ENCODE measurements around the gene ZNF763.
"Not testable (repeated sequence)": the region's sequence is repeated elsewhere in the genome, so short reads cannot be mapped to it uniquely, and the experiment has no call there.

The ZNF763 gene

DNA sequence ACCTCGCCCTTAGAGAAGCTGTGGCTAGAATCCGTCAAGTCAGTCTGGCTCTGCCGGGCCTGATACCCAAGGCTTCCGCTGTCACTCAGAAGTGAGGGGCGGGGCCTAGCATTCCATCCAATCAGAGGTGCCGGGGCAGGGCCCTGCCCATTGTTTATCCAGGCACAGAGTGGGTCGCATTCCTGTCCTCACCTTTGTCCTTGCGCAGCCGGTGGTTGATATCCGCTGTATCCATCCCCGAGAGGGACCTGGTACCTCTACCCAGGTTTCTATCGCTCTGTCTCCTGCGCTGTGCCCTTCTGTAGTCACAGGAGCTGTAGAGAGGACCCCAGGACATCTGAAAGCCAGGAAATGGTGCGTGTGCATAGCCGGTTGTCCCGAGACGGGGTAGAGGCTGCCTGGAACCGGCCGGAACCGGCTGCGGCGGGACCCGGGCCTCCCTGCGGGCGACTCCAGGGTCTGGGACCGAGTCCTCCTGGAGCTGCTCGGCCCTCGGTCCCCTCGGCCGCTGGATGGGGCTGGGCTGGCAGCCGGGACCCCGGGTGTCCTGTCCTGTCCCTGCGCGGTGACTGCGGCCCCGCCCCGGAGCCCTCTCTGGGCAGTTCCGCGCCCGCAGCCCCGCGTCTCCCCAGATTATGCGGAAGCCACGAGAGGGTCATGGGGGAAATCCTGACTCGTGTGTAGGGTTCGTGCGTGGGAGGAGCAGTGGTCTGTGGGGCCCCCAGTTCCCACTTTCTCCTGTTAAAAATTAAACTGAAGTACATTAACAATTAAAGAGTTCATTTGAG lies at the start of gene ZNF763:
TSS of gene ZNF763 (plus strand) at position 183 of the 788 bp plus-strand sequence. CDS start at position 352, 169 bp downstream.
- peak; percentile 66 for DNase-seq

GRCh38 chr19:11921852-11922495 lies 42.9 kb upstream of the ZNF763 start:
- DNase-seq: no peak

GRCh38 chr19:11924886-11925650 lies 39.8 kb upstream of the ZNF763 start, which contains the start of gene ZNF700:
ZNF700 (plus strand) TSS chr19:11925107; CDS start chr19:11925211, 104 bp downstream.
- DNase-seq: peak; percentile 95

- not testable (repeated sequence) for DNase-seq
Measured at GRCh38 chr19:11925651-11926187, 39.1 kb upstream of the ZNF763 start.

DNA sequence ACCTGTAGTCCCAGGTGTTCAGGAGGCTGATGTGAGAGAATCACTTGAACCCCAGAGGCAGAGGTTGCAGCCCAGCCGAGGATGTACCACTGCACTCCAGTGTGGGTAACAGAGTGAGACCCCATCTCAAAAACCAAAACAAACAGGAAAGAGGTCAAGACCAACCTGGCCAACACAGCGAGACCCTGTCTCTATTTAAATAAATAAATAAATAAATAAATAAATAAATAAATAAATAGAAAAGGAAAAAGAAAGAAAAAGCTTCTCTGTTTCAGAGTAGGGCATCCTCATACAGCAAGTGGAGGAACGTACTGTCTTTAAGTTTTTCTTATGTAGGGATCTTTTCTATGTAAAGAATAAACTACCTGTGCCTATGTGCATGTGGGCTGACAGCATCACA lies 37.6 kb upstream of the ZNF763 start:
- DNase-seq: no peak

DNA sequence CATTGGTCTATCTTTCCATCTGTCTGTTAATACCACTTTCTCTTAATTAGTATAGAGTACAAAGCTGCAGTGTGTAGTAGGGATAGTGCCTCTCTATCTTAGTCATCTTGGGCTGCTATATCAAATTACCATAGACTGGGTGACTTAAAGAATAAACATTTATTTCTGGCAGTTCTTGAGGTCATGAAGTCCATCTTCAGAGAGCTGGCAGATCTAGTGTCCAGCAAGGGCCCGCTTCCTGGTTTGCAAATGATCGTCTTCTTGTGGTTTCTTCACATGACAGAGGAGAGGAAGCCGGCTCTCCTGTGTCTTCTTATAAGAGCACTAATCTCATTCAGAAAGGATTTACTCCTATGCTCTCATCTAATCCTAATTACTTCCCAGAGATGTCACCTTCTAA lies 33.8 kb upstream of the ZNF763 start:
- no peak for DNase-seq

GRCh38 chr19:11931513-11931912 lies 33.3 kb upstream of the ZNF763 start:
- DNase-seq: no peak

- not testable (repeated sequence) for DNase-seq
Measured at GRCh38 chr19:11935829-11936228, 29.0 kb upstream of the ZNF763 start.

- DNase-seq: not testable (repeated sequence)
Measured at GRCh38 chr19:11938383-11938782, 26.5 kb upstream of the ZNF763 start.

GRCh38 chr19:11941361-11941887 lies 23.4 kb upstream of the ZNF763 start:
- DNase-seq: not testable (repeated sequence)

- no peak for DNase-seq
Measured at GRCh38 chr19:11942008-11942842, 22.6 kb upstream of the ZNF763 start.

DNA sequence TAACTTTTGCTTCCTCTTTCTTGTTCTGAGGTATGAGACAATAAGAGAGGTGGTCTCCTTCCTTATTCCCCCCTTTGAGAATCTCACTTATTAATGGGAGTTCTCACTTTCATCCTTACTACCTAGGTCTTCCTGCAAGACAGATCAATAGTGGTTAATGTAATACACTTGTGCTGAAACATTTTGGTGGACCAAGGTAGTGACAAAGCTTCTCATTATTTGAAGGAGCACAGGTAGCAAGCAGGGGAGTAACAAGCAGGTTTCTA lies 22.1 kb upstream of the ZNF763 start:
- DNase-seq: no peak

- DNase-seq: no peak
Measured at GRCh38 chr19:11944656-11945055, 20.2 kb upstream of the ZNF763 start.

GRCh38 chr19:11948646-11949045 lies 16.2 kb upstream of the ZNF763 start:
- DNase-seq: no peak

DNA sequence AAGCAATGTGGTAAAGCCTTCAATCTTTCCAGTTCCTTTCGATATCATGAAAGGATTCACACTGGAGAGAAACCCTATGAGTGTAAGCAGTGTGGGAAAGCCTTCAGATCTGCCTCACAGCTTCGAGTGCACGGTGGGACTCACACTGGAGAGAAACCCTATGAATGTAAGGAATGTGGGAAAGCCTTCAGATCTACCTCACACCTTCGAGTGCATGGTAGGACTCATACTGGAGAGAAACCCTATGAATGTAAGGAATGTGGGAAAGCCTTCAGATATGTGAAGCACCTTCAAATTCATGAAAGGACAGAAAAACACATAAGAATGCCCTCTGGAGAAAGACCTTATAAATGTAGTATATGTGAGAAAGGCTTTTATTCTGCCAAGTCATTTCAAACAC lies 15.6 kb upstream of the ZNF763 start:
- no peak for DNase-seq

- DNase-seq: not testable (repeated sequence)
Measured at GRCh38 chr19:11949614-11950080, 15.2 kb upstream of the ZNF763 start.

DNA sequence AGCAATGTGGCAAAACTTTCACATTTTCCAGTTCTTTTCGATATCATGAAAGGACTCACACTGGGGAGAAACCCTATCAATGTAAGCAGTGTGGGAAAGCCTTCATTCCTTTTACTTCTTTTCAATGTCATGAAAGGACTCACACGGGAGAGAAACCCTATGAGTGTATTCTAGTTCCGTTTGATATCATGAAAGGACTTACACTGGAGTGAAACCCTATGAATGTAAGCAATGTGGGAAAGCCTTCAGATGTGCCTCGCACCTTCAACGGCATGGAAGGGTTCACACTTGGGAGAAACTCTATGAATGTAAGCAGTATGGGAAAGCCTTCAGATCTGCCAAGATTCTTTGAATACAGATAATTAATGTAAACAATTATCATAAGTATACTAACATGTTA lies 14.5 kb upstream of the ZNF763 start:
- no peak for DNase-seq

DNA sequence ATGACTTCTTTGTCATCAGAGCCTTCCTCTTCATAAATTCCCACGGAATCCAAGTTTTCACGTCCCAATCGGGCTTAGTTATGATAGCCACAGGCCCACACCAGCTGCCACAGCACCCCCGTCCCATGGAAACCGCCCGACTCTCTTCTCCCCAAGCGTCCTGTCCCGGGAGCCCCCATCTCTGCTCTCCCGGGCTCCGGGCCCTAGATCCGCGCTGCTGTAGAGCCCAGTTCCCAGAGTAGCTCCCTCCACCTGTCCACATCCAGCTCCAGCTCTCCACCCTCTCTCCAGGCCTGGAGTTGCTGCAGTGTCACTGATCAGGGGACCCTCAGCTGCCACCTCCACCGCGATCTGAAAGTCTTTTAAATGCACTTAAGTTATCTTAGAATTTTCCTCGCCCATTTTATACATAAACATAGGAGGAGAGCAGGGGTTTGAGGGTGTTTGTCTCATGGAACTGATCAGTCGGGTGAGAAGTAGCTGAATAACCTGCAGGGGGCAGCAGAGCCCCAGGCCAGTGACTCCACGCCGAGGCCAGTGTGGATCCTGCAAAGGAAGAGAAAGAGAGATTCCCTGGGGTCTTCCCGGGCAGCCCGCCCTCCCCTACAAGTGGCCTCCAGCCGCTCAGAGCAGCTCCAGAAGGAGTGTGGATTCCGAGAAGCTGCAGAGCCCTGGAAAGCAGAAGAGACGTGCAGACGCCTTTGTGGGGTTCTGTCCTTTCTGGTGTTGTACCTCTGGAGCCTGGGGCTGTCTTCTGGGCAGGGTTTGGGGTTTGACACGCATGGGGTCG lies 1.1 kb upstream of the ZNF763 start:
- DNase-seq: peak; percentile 71

GRCh38 chr19:11964496-11964857 lies 363 bp upstream of the ZNF763 start:
- DNase-seq: no peak

DNA sequence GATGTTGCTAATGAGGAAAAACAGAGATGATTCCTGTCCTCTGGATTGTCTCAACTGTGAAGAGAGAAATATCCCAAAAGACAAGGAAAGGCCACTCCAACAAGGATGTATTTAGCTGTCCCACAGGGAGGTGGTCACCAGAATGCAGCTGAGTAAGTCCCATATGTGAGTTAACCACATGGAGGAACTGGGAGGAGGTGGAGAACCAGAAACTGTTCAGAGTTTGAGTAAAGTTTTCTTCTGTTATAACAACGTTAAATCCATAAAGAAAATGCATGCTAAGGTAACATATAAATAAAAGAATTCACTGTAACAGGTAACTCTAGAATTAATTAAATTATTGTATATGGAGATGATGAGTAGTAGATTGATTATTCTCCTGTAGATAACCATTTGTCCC lies 5.3 kb downstream of the ZNF763 start:
- DNase-seq: no peak

DNA sequence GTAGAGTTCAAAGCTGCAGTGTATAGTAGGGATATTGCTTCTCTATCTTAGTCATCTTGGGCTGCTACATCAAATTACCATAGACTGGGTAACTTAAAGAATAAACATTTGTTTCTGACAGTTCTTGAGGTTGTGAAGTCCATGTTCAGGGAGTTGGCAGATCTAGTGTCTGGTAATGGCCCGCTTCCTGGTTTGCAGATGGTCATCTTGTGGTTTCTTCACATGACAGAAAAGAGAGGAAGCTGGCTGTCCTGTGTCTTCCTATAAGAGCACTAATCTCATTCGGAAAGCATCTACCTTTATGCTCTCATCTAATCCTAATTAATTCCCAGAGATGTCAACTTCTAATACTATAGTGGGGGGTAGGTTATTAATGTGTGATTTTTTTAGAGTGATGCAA lies 6.2 kb downstream of the ZNF763 start:
- DNase-seq: no peak
